Measurements from ENCODE around the gene NOXA1.

Gene NOXA1

GRCh38 chr9:137470785-137471184 lies 47.6 kb downstream of the NOXA1 start:
- Histone ChIP-seq H3K4me3 (ENCODE audit: low read depth, low read length) (no peak overlapping the region), H3K36me3 (ENCODE audit: control insufficient read depth in 2 of 2, insufficient read depth in 1 of 2, low read length in 2 of 2) (no peaks in the 10 kb centered on the region), H3K9me3 (ENCODE audit: control insufficient read depth, insufficient read depth, low read depth, low read length) (no peaks in the 10 kb centered on the region), H3K27ac (ENCODE audit: extremely low read depth, low read depth, low read length) (no peak overlapping the region), H3K4me1 (ENCODE audit: control insufficient read depth, insufficient read depth, low read length) (no peaks in the 10 kb centered on the region)
- POLR2A ChIA-PET = interaction anchor here (0.9 kb wide), 1 partner anchor 12 kb away, joined by 3 read pairs; the partner anchor contains the start of gene NSMF
- CTCF ChIA-PET = interaction anchor here (1.1 to 1.3 kb wide), 3 partner anchors 25 to 184 kb away, joined by 3 read pairs; no protein-coding TSS in a partner anchor
- no peak for TF ChIP-seq ZNF23 (tag by site-specific recombination; IDR thresholded peaks at IDR 0.05; ENCODE audit: borderline replicate concordance)
- no peak for TF ChIP-seq ZNF677 (tag by site-specific recombination; IDR thresholded peaks at IDR 0.05)
- no peak for TF ChIP-seq ZNF132 (tag by site-specific recombination; IDR thresholded peaks at IDR 0.05; ENCODE audit: borderline replicate concordance)
- no peak for TF ChIP-seq ZNF114 (tag by site-specific recombination; IDR thresholded peaks at IDR 0.05)
- TF ChIP-seq ZNF24 (tag by site-specific recombination; IDR thresholded peaks at IDR 0.05) = no peak
- TF ChIP-seq ZNF558 (tag by site-specific recombination; IDR thresholded peaks at IDR 0.05) = no peak
- no peak for TF ChIP-seq ZBTB26 (tag by site-specific recombination; optimal IDR thresholded peaks at IDR 0.05)
- no peak for TF ChIP-seq ZNF404 (tag by site-specific recombination; IDR thresholded peaks at IDR 0.05)
- TF ChIP-seq ZNF585B (tag by site-specific recombination; IDR thresholded peaks at IDR 0.05) = no peak
- no peak for TF ChIP-seq ZNF518A (tag by site-specific recombination; conservative IDR thresholded peaks at IDR 0.05; ENCODE audit: low read depth)
- TF ChIP-seq ZNF10 (tag by site-specific recombination; IDR thresholded peaks at IDR 0.05) = no peak
- TF ChIP-seq AEBP2 (tag by site-specific recombination; IDR thresholded peaks at IDR 0.05; ENCODE audit: borderline replicate concordance) = no peak
- TF ChIP-seq ZBTB49 (tag by site-specific recombination; IDR thresholded peaks at IDR 0.05; ENCODE audit: low read depth) = no peak
- TF ChIP-seq ZNF639 (tag by site-specific recombination; IDR thresholded peaks at IDR 0.05) = no peak
- no peak for TF ChIP-seq ZNF157 (tag by site-specific recombination; IDR thresholded peaks at IDR 0.05)
- no peak for TF ChIP-seq PRDM4 (tag by site-specific recombination; IDR thresholded peaks at IDR 0.05)

All from HEK293 (cell line).